ENCODE data around the gene NPLOC4. TPM values are rescaled to one million over a fixed set of nuclear protein-coding genes. Genes with fewer than 3 reads are reported as not detected.

The NPLOC4 gene
- polyA plus RNA-seq, 1 donor: 55.0 TPM

DNA sequence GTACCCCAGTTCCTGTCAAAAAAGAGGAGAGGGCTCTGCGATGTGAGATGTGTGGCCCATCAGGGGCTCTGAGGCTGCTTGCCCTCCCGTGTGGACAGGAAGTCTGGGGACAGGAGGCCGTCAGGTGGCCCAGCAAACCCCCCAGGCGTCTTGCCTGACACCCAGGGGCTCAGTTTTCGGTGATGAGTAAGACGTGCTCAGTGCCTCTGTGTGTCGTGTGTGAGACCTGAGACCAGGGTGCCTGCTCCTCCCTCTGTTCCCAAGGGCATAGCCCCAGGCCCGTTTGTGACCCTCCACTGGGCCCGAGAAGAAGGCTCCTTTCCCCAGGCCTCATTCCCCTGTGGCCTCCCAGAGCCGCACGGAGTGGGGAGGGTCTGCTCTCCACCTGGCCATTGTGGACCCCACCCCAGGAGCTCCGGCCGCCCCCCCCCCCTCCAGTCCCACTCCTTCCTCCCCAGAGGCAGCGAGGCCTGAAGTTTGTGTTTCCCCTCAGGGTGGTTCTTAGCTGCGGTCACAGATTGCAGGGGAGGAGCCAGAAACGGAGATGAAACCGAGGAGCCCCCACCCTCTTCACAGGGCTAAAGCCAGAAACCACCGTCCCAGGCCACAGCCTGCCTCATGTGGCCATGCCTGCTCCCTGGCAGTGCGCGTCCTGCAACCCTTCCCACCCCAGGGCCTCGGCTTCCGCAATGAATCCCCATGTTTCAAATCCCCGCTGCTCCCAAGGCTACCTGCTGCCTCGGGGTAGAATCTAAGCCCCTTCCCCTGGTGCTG lies 119.4 kb downstream of the NPLOC4 start:
- DNase-seq: no peak

DNA sequence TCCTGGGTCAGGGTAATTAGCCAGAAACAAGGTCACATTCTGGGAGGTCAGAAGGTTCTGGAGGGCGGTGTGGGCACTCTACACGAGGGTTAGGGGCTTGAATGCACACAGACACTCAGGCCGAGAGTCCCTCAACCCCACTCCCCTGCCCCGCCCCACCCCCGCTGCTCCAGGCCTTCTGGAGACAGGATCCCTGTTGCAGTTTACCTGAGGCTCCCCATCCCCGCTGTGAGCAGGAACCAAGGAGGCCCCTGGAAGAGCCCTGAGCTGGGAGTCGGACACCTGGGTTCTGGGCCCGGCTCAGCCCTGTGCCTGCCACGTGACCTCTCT lies 119.9 kb downstream of the NPLOC4 start:
- DNase-seq: no peak

DNA sequence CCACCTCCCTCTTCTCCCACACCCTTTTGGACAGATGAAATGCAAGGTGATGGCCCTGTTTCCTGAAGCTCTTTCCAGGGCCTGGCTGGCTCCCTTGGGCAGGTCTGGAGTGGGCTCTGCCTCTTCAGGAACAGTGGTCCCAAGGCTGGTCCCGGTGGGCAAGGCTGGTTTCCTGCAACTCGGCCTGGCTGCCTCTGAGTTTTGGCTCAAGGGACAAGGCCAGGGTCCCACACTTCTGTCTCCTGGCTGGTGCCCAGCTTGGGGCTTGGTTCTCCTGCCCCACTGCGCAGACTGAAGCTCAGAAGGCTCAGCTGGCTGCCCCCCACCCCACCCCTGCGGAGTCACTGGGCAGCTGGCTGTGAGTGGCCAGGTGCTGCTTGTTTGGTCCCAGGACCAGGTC lies 120.5 kb downstream of the NPLOC4 start:
- DNase-seq: no peak

DNA sequence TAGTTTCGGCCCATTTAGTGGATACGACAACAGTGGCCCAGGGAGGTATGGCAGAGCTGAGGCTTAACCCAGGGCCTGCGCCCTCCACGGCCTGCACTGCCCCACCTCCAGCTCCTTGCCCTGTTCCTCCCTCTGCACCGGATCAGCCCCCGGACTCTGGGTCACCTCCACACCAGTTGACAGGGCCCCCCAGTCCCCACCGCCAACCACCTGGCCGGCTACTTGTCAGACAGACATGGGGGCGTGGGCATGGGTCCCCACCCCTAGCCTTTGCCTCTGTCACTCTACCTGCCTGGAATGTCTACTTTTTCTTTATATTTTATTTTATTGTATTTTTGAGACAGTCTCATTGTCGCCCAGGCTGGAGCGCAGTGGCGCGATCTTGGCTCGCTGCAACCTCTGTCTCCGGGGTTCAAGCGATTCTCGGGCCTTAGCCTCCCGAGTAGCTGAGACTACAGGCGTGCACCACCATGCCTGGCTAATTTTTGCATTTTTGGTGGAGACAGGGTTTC lies 121.3 kb downstream of the NPLOC4 start:
- DNase-seq: no peak

DNA sequence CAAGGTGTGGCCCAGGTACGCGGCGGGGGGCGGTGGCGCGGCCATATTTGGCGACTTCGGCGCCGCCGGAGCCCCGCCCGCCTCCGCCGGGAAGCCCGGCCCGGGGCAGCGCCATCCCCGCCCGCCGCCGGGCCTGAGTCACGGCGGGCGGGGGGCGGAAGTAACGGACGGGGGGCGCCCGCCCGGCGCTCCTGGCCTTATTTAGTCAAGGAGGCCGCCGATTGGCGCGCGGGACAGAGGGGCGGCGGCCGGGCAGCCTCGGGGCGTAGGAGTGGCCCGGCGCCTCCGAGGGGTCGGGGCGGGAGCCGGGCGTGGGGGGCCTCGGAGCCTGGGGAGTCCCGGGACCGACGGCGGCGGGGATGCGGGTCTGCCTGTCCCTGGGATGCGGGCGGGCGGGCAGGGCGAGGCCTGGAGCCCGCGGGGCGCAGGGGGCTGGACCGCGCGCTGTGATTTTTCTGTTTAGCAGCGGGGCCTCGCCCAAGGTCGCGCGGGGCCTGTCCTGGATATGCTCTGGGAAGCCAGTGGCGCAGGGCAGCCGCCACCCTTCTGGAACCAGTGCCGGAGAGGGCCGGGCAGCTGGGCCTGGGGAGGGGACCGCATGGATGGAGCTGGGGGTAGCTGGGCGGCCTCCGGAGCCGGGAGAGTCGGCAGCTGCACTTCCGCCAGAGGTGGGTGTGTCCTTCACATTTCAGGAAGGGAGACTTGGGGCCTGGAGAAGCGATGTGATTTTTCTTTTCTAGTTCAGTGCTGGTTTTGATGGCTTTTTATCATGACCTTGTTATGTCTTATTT lies 122.0 kb downstream of the NPLOC4 start:
- peak; percentile 78 for DNase-seq

DNA sequence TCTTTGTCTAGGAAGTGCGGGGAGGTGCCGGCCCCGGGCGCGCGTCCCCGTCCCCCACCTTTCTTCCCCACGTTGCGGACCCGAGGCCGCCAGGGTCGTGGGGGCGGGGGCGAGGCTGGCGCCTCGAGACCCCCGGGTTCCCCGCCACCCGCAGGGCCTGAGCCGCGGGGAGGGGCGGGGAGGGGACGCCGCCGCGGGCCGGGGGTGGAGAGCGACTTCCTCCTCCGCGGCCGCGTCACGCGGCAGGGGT lies 122.5 kb downstream of the NPLOC4 start:
- no peak for DNase-seq

DNA sequence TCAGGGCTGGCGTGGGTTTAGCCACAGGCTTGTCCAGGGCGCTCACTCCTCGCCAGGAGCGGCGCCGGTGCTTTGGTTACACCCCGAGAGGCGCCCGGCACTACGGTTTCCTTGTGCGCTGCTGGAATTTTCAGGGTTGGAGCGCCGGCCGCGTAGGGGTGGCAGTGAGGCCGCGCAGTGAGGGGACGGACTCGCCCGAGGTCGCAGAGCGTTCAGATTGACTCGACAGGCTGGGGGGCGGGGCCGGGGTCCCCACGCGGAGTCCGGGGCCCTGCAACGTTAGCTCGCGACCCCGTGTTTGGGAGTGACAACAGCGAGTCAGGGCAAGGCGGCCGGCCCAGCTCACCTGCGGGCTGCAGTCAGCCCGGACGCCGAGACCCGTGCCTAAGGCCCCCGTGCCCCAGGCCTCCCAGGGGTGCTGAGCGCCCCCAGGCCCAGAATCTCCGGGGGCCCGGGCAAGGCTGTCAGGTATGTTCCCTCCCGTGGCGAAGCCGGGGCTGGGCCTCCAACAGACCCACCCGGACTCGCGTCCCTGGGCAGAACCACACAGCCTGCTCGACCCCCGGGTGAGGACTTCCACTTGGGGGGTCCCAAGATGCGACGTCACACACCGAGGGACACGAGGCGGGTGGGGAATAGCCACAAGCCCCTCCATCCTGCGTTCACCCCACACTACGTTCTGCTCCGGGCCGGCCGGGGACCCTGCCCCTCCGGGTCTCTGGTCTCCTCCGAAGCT lies 123.0 kb downstream of the NPLOC4 start:
- DNase-seq: peak; percentile 74

DNA sequence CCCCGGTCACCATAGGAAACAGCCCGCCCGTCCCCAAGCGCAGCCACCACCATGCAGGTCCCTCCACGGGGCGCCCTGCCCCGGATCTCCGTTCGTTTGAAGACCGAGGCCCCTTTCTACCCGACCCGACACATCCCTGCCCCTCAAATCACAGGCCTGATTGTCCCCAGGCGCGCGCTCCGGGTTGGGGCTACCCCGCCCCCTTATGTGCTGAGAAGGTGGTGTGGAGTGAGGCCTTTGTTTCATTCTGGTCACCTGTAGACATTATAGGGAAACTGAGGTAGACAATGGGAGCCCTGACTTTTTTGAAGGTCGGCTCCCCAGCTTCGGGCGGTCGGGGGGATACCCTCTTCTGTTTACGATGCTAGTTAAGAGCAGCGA lies 123.5 kb downstream of the NPLOC4 start:
- DNase-seq: no peak

DNA sequence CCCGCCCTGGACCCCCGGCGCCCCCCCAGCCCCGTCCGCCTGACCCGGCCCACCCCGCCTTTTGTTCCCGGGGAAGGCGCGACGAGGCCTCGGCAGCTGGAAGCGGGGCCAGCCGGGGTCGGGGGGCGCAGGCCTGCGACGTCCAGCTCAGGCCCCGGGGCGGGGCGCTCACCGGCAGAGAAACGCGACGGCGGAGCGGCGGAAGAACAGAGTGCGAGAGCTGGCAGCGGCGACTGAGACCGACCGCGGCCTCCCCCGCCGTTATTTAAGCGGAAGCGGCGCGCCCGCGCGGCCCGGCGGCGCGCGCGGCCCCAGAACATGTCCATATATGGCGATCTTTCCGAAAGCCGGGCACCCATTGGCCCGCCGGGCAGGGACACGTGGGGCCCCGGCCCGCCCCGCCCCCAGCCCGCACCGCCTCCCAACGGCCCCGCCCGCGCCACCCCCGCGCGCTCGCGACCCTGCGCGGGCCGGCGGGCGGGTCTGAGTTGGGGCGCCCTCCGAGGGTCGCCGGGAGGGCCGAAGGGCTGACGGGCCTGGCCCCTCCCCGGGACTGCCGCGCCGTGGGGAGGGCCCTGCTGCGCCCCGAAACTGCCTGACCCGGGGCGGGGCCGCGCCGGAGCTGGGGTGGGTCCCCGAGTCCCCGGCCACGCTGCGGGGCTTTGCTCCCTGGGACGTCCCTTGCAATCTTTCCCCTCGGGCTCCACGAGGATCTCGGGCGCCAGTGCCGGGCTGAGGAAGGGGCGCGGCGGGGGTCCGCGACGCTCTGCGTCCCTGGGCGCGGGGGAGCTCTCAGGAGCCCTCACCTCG lies 124.1 kb downstream of the NPLOC4 start, which contains the start of gene ACTG1:
ACTG1 (minus strand) TSS at position 238 of the 810 bp plus-strand sequence. CDS start 445 bp downstream, outside the sequence.
- peak; percentile 98 for DNase-seq

DNA sequence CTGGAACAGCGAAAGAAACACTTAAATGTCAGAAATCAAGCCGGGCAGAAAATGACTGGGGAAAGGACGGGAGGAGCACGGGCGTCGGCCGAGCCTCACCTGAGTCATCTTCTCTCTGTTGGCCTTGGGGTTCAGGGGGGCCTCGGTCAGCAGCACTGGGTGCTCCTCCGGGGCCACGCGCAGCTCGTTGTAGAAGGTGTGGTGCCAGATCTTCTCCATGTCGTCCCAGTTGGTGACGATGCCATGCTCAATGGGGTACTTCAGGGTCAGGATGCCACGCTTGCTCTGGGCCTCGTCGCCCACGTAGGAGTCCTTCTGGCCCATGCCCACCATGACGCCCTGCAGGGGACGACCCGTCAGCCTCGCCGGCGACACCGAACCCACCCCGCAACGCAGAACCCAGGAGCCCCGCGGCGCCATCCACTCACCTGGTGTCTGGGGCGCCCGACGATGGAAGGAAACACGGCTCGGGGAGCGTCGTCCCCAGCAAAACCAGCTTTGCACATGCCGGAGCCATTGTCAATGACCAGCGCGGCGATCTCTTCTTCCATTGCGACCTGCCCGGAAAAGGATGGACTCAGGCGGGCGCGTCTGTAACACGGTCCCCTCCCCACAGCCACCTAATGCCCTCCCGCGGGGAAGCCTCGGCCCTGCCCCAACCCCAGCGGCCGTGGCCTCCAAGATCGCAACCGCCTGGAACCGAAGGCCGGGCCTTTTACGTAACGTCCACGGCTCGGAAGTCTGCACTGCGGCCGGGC lies 124.9 kb downstream of the NPLOC4 start:
- no peak for DNase-seq

DNA sequence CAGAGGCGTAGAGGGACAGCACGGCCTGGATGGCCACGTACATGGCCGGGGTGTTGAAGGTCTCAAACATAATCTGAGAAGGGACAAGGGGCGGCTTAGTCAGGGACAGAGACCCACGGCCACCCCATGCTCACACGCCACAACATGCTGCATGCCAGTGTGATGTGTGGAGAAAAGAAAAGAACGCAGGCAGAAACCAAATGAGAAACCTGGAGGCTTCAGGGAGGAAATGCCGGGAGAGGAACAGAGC lies 125.4 kb downstream of the NPLOC4 start:
- DNase-seq: no peak

DNA sequence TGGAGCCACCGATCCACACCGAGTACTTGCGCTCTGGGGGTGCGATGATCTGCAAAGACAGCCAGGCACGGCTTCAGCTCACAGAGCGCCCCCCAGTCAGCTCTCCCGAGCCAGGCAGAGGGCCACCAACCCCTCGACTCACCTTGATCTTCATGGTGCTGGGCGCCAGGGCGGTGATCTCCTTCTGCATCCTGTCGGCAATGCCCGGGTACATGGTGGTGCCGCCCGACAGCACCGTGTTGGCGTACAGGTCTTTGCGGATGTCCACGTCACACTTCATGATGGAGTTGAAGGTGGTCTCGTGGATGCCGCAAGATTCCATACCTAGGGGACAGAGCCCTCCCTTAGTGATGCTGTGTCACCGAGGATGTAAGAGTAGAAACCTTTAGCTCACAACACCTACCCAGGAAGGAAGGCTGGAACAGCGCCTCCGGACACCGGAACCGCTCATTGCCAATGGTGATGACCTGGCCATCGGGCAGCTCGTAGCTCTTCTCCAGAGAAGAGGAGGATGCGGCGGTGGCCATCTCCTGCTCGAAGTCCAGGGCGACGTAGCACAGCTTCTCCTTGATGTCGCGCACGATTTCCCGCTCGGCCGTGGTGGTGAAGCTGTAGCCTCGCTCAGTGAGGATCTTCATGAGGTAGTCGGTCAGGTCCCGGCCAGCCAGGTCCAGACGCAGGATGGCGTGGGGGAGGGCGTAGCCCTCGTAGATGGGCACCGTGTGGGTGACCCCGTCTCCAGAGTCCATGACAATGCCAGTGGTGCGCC lies 125.9 kb downstream of the NPLOC4 start:
- no peak for DNase-seq

DNA sequence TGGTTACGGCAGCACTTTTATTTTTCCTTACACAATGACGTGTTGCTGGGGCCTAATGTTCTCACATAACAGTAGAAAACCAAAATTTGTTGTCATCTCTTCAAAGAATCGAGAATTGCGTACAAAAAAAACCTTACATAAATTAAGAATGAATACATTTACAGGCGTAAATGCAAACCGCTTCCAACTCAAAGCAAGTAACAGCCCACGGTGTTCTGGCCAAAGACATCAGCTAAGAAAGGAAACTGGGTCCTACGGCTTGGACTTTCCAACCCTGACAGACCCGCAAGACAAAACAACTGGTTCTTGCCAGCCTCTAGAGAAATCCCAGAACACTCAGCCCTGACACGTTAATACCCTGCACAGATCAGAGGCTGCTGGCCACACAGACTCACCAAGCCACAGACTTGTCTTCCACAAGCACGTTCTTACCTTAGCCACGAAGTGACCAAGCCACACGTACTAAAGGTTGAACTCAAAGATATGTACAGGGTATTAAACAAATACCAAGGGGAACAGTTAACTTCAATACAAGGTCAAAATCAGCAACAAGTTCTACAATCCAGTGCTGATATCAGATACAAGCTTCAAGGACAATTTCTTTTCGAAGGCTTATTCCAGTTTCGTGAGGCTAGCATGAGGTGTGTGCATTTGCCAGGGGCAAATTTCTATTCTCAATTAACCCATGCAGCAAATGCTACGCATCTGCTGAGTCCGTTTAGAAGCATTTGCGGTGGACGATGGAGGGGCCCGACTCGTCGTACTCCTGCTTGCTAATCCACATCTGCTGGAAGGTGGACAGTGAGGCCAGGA lies 126.7 kb downstream of the NPLOC4 start:
- DNase-seq: no peak

DNA sequence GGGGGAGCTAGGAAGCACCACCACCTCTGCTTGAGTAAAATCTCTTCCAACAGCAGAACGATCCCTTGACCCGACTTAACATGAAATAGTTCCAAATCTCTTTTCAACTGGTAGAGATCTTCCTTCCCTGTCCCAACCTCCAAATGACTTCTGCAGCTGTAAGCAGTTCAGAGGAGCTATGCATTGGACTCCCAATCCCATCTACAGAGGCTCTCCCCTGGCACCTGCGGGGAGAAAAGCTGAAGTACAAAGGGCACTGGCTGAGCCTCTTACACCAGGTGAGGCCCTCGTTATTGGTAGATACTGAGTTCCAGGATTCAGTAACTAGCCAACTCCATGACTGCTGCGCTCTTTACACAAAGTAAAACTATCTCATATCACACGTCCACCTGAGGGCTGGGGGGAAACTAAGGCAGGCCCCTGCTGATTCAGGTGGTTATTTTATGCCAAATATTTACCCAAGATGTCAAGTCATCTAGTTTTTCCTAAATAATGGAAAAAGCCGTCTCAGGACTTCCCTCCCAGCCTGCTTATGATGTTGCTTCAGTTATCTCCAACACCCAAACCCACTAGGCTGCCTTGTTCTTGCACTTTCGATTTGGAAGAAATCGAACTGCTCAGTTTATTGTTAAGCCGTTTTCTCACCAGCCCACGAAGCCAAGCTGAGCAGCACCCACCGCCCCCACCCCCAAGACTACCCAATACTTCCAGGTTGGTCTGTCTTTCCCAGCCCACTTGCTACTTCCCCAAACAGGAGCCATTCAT lies 127.5 kb downstream of the NPLOC4 start:
- DNase-seq: no peak

DNA sequence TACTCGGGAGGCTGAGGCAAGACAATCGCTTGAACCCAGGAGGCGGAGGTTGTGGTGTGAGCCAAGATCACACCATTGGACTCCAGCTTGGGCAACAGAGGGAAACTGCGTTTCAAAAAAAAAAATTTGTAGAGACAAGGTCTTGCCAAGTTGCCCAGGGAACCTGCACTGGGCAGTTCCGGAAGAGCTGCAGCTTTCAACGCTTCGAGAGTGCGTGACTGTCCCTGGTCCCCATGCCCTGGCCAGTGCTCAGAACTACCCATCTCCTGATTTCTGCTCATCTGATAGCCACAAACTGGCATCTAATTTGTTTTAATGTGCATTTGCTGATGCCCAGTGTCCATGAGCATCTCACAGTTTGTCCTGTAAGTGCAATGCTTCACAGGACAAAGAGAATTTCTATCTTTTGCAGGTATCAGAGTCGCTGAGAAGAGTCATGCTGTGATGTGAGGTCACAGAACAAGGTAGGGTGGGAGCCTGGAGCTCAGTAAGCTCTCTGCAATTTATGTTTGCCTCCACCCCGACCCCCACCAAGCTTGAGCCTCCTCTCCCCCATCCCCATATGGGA lies 128.2 kb downstream of the NPLOC4 start:
- no peak for DNase-seq

Data from hindlimb muscle (tissue), 1 donor.